ENCODE measurements around the gene PDXDC1.
"Not testable (repeated sequence)": the region's sequence is repeated elsewhere in the genome, so short reads cannot be mapped to it uniquely, and the experiment has no call there.

Gene PDXDC1

GRCh38 chr16:14974656-14975417 lies at the start of gene PDXDC1:
Gene PDXDC1 (plus strand): TSS chr16:14975026. CDS start chr16:14975200, 174 bp downstream.
- Histone ChIP-seq H4K20me1 (ENCODE audit: insufficient read depth, low read length) (peaks cover 22% of the 10 kb centered on the region), H2AFZ (ENCODE audit: low read depth, low read length) (peak within 1 kb of the TSS; percentile 56; the same call in 1 of the 2 replicates), H3K4me2 (ENCODE audit: low read length) (peak within 1 kb of the TSS; percentile 71), H3K27ac (ENCODE audit: low read length) (peak within 1 kb of the TSS; percentile 36; the same call in 1 of the 2 replicates), H3K9ac (ENCODE audit: low read length) (peak within 1 kb of the TSS; percentile 86), H3K4me3 (ENCODE audit: low read length) (peak within 1 kb of the TSS; percentile 82), H3K79me2 (ENCODE audit: low read length) (peaks cover 42% of the 10 kb centered on the region)
- not testable (repeated sequence) for H3K4me1 ChIP-seq (ENCODE audit: low read length); H3K27me3 ChIP-seq (ENCODE audit: low read depth, low read length); H3K36me3 ChIP-seq (replicated peaks; ENCODE audit: low read depth, low read length); H3K9me3 ChIP-seq (ENCODE audit: insufficient read depth, low read length)

- not testable (repeated sequence) for H3K4me1 ChIP-seq (ENCODE audit: low read length); H3K9ac ChIP-seq (ENCODE audit: low read length); H3K27ac ChIP-seq (ENCODE audit: low read length); H2AFZ ChIP-seq (ENCODE audit: low read depth, low read length); H3K27me3 ChIP-seq (ENCODE audit: low read depth, low read length); H4K20me1 ChIP-seq (ENCODE audit: insufficient read depth, low read length); H3K79me2 ChIP-seq (ENCODE audit: low read length); H3K4me2 ChIP-seq (ENCODE audit: low read length); H3K4me3 ChIP-seq (ENCODE audit: low read length); H3K9me3 ChIP-seq (ENCODE audit: insufficient read depth, low read length); H3K36me3 ChIP-seq (replicated peaks; ENCODE audit: low read depth, low read length)
Observed at GRCh38 chr16:14928064-14928714, 46.6 kb upstream of the PDXDC1 start.

GRCh38 chr16:14929176-14929575 lies 45.6 kb upstream of the PDXDC1 start:
- not testable (repeated sequence) for H3K9ac ChIP-seq (ENCODE audit: low read length); H3K27ac ChIP-seq (ENCODE audit: low read length); H3K4me3 ChIP-seq (ENCODE audit: low read length); H3K4me1 ChIP-seq (ENCODE audit: low read length); H3K36me3 ChIP-seq (replicated peaks; ENCODE audit: low read depth, low read length); H3K4me2 ChIP-seq (ENCODE audit: low read length); H3K9me3 ChIP-seq (ENCODE audit: insufficient read depth, low read length); H2AFZ ChIP-seq (ENCODE audit: low read depth, low read length); H3K79me2 ChIP-seq (ENCODE audit: low read length); H3K27me3 ChIP-seq (ENCODE audit: low read depth, low read length); H4K20me1 ChIP-seq (ENCODE audit: insufficient read depth, low read length)

- not testable (repeated sequence) for H3K4me3 ChIP-seq (ENCODE audit: low read length); H3K4me1 ChIP-seq (ENCODE audit: low read length); H3K36me3 ChIP-seq (replicated peaks; ENCODE audit: low read depth, low read length); H3K9me3 ChIP-seq (ENCODE audit: insufficient read depth, low read length); H3K4me2 ChIP-seq (ENCODE audit: low read length); H2AFZ ChIP-seq (ENCODE audit: low read depth, low read length); H3K79me2 ChIP-seq (ENCODE audit: low read length); H3K9ac ChIP-seq (ENCODE audit: low read length); H3K27me3 ChIP-seq (ENCODE audit: low read depth, low read length); H3K27ac ChIP-seq (ENCODE audit: low read length); H4K20me1 ChIP-seq (ENCODE audit: insufficient read depth, low read length)
Observed at GRCh38 chr16:14930246-14930645, 44.6 kb upstream of the PDXDC1 start.

GRCh38 chr16:14930971-14931370 lies 43.9 kb upstream of the PDXDC1 start:
- H3K4me1 ChIP-seq (ENCODE audit: low read length); H3K4me3 ChIP-seq (ENCODE audit: low read length); H3K9me3 ChIP-seq (ENCODE audit: insufficient read depth, low read length); H4K20me1 ChIP-seq (ENCODE audit: insufficient read depth, low read length); H3K27ac ChIP-seq (ENCODE audit: low read length); H2AFZ ChIP-seq (ENCODE audit: low read depth, low read length); H3K36me3 ChIP-seq (replicated peaks; ENCODE audit: low read depth, low read length); H3K4me2 ChIP-seq (ENCODE audit: low read length); H3K27me3 ChIP-seq (ENCODE audit: low read depth, low read length); H3K9ac ChIP-seq (ENCODE audit: low read length); H3K79me2 ChIP-seq (ENCODE audit: low read length): not testable (repeated sequence)

GRCh38 chr16:14932581-14933375 lies 42.0 kb upstream of the PDXDC1 start:
- not testable (repeated sequence) for H3K27me3 ChIP-seq (ENCODE audit: low read depth, low read length)

GRCh38 chr16:14937143-14937542 lies 37.7 kb upstream of the PDXDC1 start, which contains the start of gene NPIPA1:
Gene NPIPA1 (plus strand): TSS chr16:14937443. CDS start chr16:14937443, 0 bp downstream.
- not testable (repeated sequence) for H3K9me3 ChIP-seq (ENCODE audit: insufficient read depth, low read length); H3K9ac ChIP-seq (ENCODE audit: low read length); H2AFZ ChIP-seq (ENCODE audit: low read depth, low read length); H3K27ac ChIP-seq (ENCODE audit: low read length); H4K20me1 ChIP-seq (ENCODE audit: insufficient read depth, low read length); H3K27me3 ChIP-seq (ENCODE audit: low read depth, low read length); H3K4me2 ChIP-seq (ENCODE audit: low read length); H3K4me1 ChIP-seq (ENCODE audit: low read length); H3K4me3 ChIP-seq (ENCODE audit: low read length); H3K36me3 ChIP-seq (replicated peaks; ENCODE audit: low read depth, low read length); H3K79me2 ChIP-seq (ENCODE audit: low read length)

More at GRCh38 chr16:14932581-14933375, 42.0 kb upstream of the PDXDC1 start:
- not testable (repeated sequence) for H3K9me3 ChIP-seq (ENCODE audit: insufficient read depth, low read length); H3K9ac ChIP-seq (ENCODE audit: low read length); H3K4me2 ChIP-seq (ENCODE audit: low read length); H3K27ac ChIP-seq (ENCODE audit: low read length); H3K4me3 ChIP-seq (ENCODE audit: low read length); H3K36me3 ChIP-seq (replicated peaks; ENCODE audit: low read depth, low read length); H4K20me1 ChIP-seq (ENCODE audit: insufficient read depth, low read length); H3K79me2 ChIP-seq (ENCODE audit: low read length); H2AFZ ChIP-seq (ENCODE audit: low read depth, low read length); H3K4me1 ChIP-seq (ENCODE audit: low read length)

- not testable (repeated sequence) for H3K27ac ChIP-seq (ENCODE audit: low read length); H3K4me3 ChIP-seq (ENCODE audit: low read length); H3K9ac ChIP-seq (ENCODE audit: low read length); H3K27me3 ChIP-seq (ENCODE audit: low read depth, low read length); H3K9me3 ChIP-seq (ENCODE audit: insufficient read depth, low read length); H3K36me3 ChIP-seq (replicated peaks; ENCODE audit: low read depth, low read length); H3K79me2 ChIP-seq (ENCODE audit: low read length); H2AFZ ChIP-seq (ENCODE audit: low read depth, low read length); H4K20me1 ChIP-seq (ENCODE audit: insufficient read depth, low read length); H3K4me2 ChIP-seq (ENCODE audit: low read length); H3K4me1 ChIP-seq (ENCODE audit: low read length)
Observed at GRCh38 chr16:14937994-14938393, 36.8 kb upstream of the PDXDC1 start.

GRCh38 chr16:14942686-14943085 lies 32.1 kb upstream of the PDXDC1 start:
- H3K9ac ChIP-seq (ENCODE audit: low read length); H2AFZ ChIP-seq (ENCODE audit: low read depth, low read length); H3K4me2 ChIP-seq (ENCODE audit: low read length); H3K36me3 ChIP-seq (replicated peaks; ENCODE audit: low read depth, low read length); H3K27me3 ChIP-seq (ENCODE audit: low read depth, low read length); H4K20me1 ChIP-seq (ENCODE audit: insufficient read depth, low read length); H3K4me3 ChIP-seq (ENCODE audit: low read length); H3K27ac ChIP-seq (ENCODE audit: low read length); H3K4me1 ChIP-seq (ENCODE audit: low read length); H3K9me3 ChIP-seq (ENCODE audit: insufficient read depth, low read length); H3K79me2 ChIP-seq (ENCODE audit: low read length): not testable (repeated sequence)

Data from OCI-LY3 (cell line).